IPS-18c (cell line): ENCODE results near the gene ACYP1.

ENCODE experiments used
- H3K4me3 ChIP-seq: 2 replicates; pipeline ENCODE4 v1.7.0; 2013; ENCODE audit warnings: low read depth, mild to moderate bottlenecking, low read length, moderate library complexity; ENCODE audit not compliant: insufficient read depth
- H3K9me3 ChIP-seq: one replicate; pipeline ENCODE4 v1.6.1; 2013; ENCODE audit warnings: mild to moderate bottlenecking, low read length, moderate library complexity; ENCODE audit not compliant: control insufficient read depth, insufficient read depth

ACYP1 gene

GRCh38 chr14:75049136-75049535, 14.7 kb downstream of the ACYP1 start:
- Histone ChIP-seq H3K9me3 (no peaks in the 10 kb centered on the region), H3K4me3 (no peak overlapping the region)

- Histone ChIP-seq H3K4me3 (no peak overlapping the region), H3K9me3 (no peaks in the 10 kb centered on the region)
These were observed 15.7 kb downstream of the ACYP1 start for GRCh38 chr14:75048101-75048500.

- no peak overlapping the region for H3K4me3 ChIP-seq
- H3K9me3 ChIP-seq = no peaks in the 10 kb centered on the region
These were observed 16.3 kb downstream of the ACYP1 start for GRCh38 chr14:75047506-75047905.

GRCh38 chr14:75046899-75047298, 16.9 kb downstream of the ACYP1 start:
- Histone ChIP-seq H3K9me3 (no peaks in the 10 kb centered on the region), H3K4me3 (no peak overlapping the region)

GRCh38 chr14:75046275-75046674, 17.5 kb downstream of the ACYP1 start:
- H3K9me3 ChIP-seq = no peaks in the 10 kb centered on the region
- H3K4me3 ChIP-seq = no peak overlapping the region

GRCh38 chr14:75044752-75045151, 19.1 kb downstream of the ACYP1 start:
- no peak overlapping the region for H3K4me3 ChIP-seq
- no peaks in the 10 kb centered on the region for H3K9me3 ChIP-seq

- no peak overlapping the region for H3K4me3 ChIP-seq
These were observed 19.5 kb downstream of the ACYP1 start for GRCh38 chr14:75044322-75044721.

GRCh38 chr14:75042035-75042434, 21.8 kb downstream of the ACYP1 start:
- H3K4me3 ChIP-seq = no peak overlapping the region

More at GRCh38 chr14:75044322-75044721, 19.5 kb downstream of the ACYP1 start:
- no peaks in the 10 kb centered on the region for H3K9me3 ChIP-seq

GRCh38 chr14:75041613-75042012, 22.2 kb downstream of the ACYP1 start:
- Histone ChIP-seq H3K4me3 (no peak overlapping the region), H3K9me3 (no peaks in the 10 kb centered on the region)

More at GRCh38 chr14:75042035-75042434, 21.8 kb downstream of the ACYP1 start:
- no peaks in the 10 kb centered on the region for H3K9me3 ChIP-seq

- Histone ChIP-seq H3K4me3 (no peak overlapping the region), H3K9me3 (no peaks in the 10 kb centered on the region)
These were observed 22.9 kb downstream of the ACYP1 start for GRCh38 chr14:75040959-75041358.

GRCh38 chr14:75040507-75040906, 23.3 kb downstream of the ACYP1 start:
- H3K4me3 ChIP-seq = no peak overlapping the region
- no peaks in the 10 kb centered on the region for H3K9me3 ChIP-seq

- Histone ChIP-seq H3K9me3 (no peaks in the 10 kb centered on the region), H3K4me3 (no peak overlapping the region)
These were observed 30.9 kb downstream of the ACYP1 start for GRCh38 chr14:75032939-75033338.

- no peaks in the 10 kb centered on the region for H3K9me3 ChIP-seq
- H3K4me3 ChIP-seq = no peak overlapping the region
These were observed 33.7 kb downstream of the ACYP1 start for GRCh38 chr14:75030147-75030546.

GRCh38 chr14:75025876-75026275, 37.9 kb downstream of the ACYP1 start:
- Histone ChIP-seq H3K9me3 (no peaks in the 10 kb centered on the region), H3K4me3 (no peak overlapping the region)

- Histone ChIP-seq H3K4me3 (no peak overlapping the region), H3K9me3 (no peaks in the 10 kb centered on the region)
These were observed 38.7 kb downstream of the ACYP1 start for GRCh38 chr14:75025082-75025481.

- H3K4me3 ChIP-seq = no peak overlapping the region
These were observed 40.7 kb downstream of the ACYP1 start for GRCh38 chr14:75023108-75023507.

GRCh38 chr14:75022655-75023054, 41.2 kb downstream of the ACYP1 start:
- H3K9me3 ChIP-seq = no peaks in the 10 kb centered on the region

More at GRCh38 chr14:75023108-75023507, 40.7 kb downstream of the ACYP1 start:
- H3K9me3 ChIP-seq = no peaks in the 10 kb centered on the region

GRCh38 chr14:75018694-75019093, 45.1 kb downstream of the ACYP1 start:
- Histone ChIP-seq H3K9me3 (no peaks in the 10 kb centered on the region), H3K4me3 (no peak overlapping the region)

More at GRCh38 chr14:75022655-75023054, 41.2 kb downstream of the ACYP1 start:
- no peak overlapping the region for H3K4me3 ChIP-seq

GRCh38 chr14:75016815-75017214, 47.0 kb downstream of the ACYP1 start:
- no peak overlapping the region for H3K4me3 ChIP-seq
- H3K9me3 ChIP-seq = no peaks in the 10 kb centered on the region
